ENCODE data around the gene SYNJ1. TPM values are rescaled to one million over a fixed set of nuclear protein-coding genes. Genes with fewer than 3 reads are reported as not detected.

Gene SYNJ1
- total RNA-seq, 2 donors from 2014 or later, result 11.7 to 12.5 TPM

GRCh38 chr21:32592929-32593502 is 134.8 kb downstream of the SYNJ1 start:
- no peak for DNase-seq

GRCh38 chr21:32590130-32590529 is 137.7 kb downstream of the SYNJ1 start:
- TF ChIP-seq CTCF (IDR thresholded peaks at IDR 0.05), result no peak
- no peak for DNase-seq
- Histone ChIP-seq H3K9me3 (no peaks in the 10 kb centered on the region), H3K9ac (ENCODE audit: low read depth in 2 of 2, low read length in 2 of 2) (no peak overlapping the region), H3K27me3 (no peaks in the 10 kb centered on the region), H3K4me3 (no peak overlapping the region), H3K27ac (no peak overlapping the region), H3K4me1 (no peaks in the 10 kb centered on the region), H3K36me3 (no peaks in the 10 kb centered on the region)
- intact Hi-C loops (cut with DNase I), result no loop called here

More at GRCh38 chr21:32592929-32593502, 134.8 kb downstream of the SYNJ1 start:
- H3K27me3 ChIP-seq, result no peaks in the 10 kb centered on the region
- no peak overlapping the region for H3K27ac ChIP-seq
- intact Hi-C loops (cut with DNase I), result no loop called here
- H3K36me3 ChIP-seq, result no peaks in the 10 kb centered on the region
- H3K4me1 ChIP-seq, result no peaks in the 10 kb centered on the region
- no peaks in the 10 kb centered on the region for H3K9me3 ChIP-seq
- no peak for TF ChIP-seq CTCF (IDR thresholded peaks at IDR 0.05)
- H3K9ac ChIP-seq (ENCODE audit: low read depth in 2 of 2, low read length in 2 of 2), result no peak overlapping the region
- no peak overlapping the region for H3K4me3 ChIP-seq

DNA sequence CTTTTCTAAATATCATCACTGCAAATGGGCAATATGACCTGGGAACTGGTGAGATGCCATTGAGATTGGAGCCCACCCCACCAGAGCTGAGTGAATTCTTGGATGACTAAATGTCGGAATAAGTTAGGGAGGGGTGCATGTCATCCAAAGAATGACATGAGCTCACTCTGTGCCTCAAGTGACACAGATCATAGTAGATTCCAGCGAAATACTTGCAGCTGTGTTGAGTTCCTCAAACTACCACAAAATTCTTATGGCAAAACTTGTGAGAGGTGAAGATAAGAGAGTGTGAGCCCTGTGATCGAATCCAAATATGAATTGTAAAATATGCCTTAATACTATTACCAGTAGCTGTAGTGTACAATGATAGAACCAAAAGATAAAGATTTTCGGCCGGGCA is 140.2 kb downstream of the SYNJ1 start:
- no peaks in the 10 kb centered on the region for H3K4me1 ChIP-seq
- H3K36me3 ChIP-seq, result no peaks in the 10 kb centered on the region
- H3K27me3 ChIP-seq, result no peaks in the 10 kb centered on the region
- H3K27ac ChIP-seq, result no peak overlapping the region
- no peak overlapping the region for H3K9ac ChIP-seq (ENCODE audit: low read depth in 2 of 2, low read length in 2 of 2)
- intact Hi-C loops (cut with DNase I), result no loop called here
- DNase-seq, result no peak
- TF ChIP-seq CTCF (IDR thresholded peaks at IDR 0.05), result no peak
- H3K9me3 ChIP-seq, result no peaks in the 10 kb centered on the region
- H3K4me3 ChIP-seq, result no peak overlapping the region

GRCh38 chr21:32587120-32587519 is 140.7 kb downstream of the SYNJ1 start:
- Histone ChIP-seq H3K27me3 (no peaks in the 10 kb centered on the region), H3K9me3 (no peaks in the 10 kb centered on the region), H3K36me3 (no peaks in the 10 kb centered on the region), H3K4me3 (no peak overlapping the region), H3K9ac (ENCODE audit: low read depth in 2 of 2, low read length in 2 of 2) (no peak overlapping the region), H3K4me1 (no peaks in the 10 kb centered on the region), H3K27ac (no peak overlapping the region)
- no peak for TF ChIP-seq CTCF (IDR thresholded peaks at IDR 0.05)
- intact Hi-C loops (cut with DNase I), result no loop called here
- DNase-seq, result no peak

- Histone ChIP-seq H3K27me3 (no peaks in the 10 kb centered on the region), H3K9ac (ENCODE audit: low read depth in 2 of 2, low read length in 2 of 2) (no peak overlapping the region), H3K27ac (no peak overlapping the region), H3K9me3 (no peaks in the 10 kb centered on the region), H3K4me3 (no peak overlapping the region), H3K4me1 (no peaks in the 10 kb centered on the region), H3K36me3 (no peaks in the 10 kb centered on the region)
- no peak for DNase-seq
- intact Hi-C loops (cut with DNase I), result no loop called here
- no peak for TF ChIP-seq CTCF (IDR thresholded peaks at IDR 0.05)
Measured at GRCh38 chr21:32585970-32586369, 141.8 kb downstream of the SYNJ1 start.

Measured in colonic mucosa (tissue), 4 donors.